ENCODE data around the gene STK32C.

Gene STK32C

DNA sequence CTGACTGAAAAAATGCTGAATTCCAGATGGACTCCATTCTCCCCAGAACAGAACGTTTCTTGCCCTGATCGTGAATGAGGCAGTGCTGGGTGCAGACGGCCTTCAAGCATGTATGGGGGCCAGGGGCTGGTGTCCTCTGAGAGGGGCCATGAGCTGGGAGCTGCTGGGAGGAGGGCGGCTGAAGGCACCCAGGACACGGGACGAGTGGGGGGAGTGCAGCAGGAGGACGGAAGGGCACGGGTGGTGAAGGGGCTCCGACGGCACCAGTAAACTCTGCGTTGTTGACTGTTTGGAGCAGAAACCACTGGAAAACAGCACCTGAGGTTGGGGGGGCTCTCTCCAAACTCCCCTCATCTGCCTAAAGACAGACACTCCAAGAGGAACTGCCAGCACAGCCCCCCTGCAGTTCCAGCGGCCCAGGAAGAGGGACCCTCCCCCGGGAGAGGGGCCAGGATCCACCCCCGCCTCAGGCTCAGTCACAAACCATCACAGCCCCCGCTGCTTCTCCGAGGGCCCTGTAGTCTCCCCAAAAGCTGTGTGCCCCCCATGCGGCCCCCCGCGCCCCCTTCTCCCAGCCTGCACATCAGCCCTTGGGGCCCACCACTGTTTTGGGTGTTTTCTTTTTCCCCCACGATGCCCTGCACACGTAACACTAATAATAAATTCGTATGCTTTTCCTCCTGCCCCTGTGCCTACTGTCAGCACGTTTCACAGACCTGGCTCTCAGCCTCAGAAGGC, 65.5 kb downstream of the STK32C start:
- DNase-seq, result no peak

DNA sequence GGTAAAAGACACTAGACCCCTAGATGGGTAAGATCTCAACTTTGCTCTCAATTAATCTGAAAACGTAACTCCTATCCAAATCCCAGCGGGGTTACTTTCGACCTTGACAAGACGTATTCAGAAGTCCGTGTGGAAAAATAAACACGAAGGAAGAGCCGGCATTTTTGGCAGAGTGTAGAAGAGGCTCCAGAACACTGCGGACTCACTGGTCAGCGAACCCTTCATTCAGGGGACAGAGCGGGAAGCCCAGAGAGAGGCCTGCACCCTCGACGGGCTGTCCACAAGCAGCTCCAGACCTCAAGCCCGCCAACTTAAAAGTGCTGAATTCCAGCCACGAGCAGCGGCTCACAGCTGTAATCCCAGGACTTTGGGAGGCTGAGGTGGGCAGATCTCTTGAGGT, 66.3 kb downstream of the STK32C start:
- no peak for DNase-seq

DNA sequence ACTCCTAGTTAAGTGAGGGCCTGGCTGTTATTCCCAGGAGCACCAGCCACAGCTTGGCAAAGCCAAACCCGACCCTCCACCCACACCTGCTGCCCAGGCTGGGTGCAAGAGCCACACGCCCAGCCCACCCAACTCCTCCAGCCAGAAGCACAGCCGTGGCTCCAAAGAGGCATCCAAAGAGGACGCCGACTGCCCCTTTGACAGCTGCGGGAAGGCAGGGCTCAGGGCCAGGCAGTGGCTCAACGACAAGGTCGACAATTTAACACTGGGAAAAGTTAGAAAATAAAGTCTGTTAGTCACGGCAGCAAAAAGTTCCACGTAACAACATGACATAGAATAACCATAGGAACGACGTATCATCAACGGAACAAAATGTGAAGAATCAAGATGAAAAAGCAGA, 66.7 kb downstream of the STK32C start:
- DNase-seq, result no peak

DNA sequence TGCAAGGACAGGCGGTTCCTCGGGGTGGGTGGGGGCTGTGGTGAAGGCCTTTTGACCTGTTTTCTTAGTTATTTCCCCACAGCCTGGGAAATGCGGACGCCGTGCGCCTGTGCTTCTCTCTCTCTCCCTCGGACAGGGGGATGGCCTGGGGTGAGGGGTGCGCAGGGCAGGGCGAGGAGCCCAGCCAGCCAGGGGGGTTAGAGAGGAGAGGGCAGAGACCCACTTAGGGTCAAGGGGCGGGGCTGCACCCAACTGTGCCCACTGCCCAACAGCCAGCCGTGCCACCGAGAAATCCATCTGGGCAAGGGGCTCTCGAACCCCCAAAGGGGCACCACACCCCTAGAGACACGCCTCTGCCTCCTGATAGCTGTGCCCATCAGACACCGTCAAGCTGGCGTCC, 67.2 kb downstream of the STK32C start:
- DNase-seq, result no peak

DNA sequence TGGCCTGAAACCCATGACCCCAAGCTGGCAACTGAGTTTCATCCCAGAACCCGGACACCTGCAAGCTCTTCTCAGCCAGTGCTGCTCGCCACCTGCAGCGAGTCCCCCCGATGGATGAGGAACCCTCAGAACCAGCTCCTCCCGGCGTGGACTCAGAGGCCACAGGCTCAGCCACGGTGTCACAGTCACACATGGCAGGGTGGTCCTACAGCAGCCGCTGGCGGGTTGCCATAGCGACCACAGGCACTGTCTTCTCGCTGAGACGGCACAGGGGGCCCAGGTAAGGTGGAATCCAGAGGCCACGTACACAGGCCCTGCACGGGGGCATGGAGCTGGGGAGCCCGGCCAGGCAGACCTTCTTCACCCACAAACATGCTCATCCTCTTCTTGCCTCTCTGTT, 67.6 kb downstream of the STK32C start:
- no peak for DNase-seq

DNA sequence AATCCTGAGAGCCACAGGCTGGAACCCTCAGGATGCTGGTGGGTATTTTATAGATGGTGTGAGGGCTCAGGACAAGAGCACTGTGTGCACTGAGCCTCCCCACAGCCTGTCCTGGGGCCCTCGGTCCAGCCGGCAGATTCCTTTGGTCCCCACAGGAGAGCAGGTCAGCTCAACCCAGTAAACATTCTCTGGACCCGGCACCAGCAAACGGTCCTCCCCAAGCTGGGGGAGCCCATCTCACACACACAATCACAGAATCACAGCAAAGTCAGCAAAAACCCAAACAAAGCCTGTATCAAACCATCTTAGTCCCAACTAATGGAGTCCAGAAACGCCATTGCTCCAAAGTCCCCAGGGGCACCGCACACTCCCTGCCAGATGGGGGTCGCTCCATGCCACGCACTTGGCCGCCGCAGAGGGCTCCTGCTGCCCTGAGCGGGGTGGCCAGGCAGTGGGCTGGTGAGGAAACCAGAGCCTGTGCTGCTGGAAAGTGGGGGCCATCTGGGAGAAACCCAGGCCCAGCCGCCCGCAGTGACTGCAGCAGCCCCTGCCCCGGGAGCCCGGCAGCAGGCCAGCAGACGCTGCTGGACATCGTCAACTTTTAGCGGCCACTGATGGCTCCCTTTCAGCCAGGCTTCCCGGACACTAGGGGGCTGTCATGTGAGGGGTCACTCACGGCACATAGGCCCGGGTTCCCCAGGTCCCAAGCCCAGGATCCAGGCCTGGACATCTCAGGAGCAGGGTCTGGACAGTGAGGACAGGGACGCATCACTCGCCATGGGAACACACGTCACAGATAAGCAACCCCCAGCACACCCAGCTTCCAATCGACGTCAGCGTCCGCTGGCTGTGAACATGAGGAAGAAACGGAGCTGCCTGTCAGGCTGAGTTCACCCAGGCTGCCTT, 68.4 kb downstream of the STK32C start:
- no peak for DNase-seq

DNA sequence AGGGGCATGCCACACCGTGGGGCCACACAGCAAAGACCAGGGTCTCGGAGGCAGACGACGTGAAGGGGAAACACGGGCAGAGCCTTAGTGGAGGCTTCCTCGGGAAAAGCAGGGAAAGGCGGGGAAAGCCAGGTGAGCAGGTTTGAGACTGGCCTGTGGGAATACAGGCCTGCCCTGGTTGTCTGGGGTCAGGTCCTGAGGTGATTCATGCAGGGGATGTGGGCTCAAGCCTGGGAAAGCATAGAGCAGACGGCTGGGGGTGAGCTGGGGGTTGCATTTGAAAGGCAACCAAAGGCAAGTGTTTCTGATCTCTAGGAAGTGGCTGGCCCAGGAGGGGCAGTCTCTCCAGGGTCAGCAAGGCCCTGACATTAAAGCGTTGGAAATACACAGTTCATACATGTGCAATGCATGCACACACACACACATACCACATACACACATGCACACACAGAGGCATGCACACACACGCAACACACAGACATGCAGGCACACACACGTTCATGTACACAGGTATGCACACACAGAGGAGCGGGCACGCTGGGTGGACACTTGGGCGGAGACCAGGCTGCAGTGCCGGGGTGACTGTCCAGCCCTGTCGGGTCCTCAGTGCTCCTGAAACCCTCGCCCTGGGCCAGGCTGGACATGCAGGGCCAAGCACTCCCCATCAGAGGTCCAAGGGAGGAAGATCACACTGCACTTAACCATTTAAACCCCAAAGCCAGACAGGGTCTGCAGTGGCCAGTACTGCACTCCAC, 69.2 kb downstream of the STK32C start:
- no peak for DNase-seq

DNA sequence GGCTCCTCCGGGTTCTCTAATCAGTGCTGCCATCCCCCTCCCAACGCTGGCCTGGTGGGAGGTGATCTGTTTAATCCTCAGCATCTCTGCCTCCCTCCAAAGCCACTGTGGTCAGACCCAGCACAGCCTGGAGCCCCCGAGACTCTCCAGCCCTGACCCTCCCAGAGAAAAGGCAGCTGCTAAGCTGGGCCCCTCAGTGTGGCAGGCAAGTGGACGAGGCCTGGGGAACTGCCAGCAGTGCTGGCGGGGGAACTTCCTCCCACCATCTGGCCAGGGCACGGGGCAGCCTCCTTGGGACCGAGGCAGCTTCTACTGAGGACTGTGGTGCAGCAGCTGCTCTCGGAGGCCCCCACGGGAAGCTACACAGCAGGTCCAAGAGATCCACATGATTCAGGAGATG, 69.9 kb downstream of the STK32C start:
- DNase-seq, result no peak

DNA sequence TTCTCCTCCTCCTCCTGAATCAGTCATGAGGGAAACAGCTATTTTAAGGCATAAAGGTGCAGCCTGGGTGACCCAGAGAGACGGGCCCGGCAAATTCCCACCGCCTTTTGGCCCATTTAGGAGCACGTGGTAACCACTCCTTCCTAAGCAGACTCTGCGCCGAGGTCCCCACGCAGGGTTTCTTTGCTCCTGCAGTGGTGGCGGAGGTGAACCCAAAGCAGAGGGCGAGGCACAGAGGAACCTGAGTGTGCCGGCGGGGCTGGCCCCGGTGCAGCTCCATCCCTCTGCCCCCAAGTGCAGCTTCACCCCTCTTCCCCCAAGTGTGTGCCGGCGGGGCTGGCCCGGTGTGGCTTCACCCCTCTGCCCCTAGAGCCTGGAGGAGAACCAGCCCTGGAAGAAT, 70.4 kb downstream of the STK32C start:
- DNase-seq, result no peak

DNA sequence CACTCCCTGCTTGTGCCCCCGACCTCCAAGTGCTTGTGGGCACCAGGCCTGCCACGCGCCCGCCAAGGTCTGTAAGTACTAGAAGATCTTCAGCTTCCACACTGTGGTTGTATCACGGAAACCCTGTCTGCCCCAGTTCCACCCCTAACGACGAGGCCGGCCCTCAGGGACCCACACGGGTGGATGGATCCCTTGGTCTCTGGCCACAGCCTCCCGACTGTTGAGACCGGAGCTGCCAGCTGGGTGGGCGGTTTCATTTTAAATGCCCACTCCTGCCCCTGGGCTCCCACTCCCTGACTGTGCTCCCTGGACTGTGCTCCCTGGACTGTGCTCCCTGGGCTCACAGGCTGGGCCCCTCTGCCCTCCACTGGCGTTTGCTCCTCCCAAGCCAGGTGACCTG, 70.9 kb downstream of the STK32C start:
- no peak for DNase-seq

DNA sequence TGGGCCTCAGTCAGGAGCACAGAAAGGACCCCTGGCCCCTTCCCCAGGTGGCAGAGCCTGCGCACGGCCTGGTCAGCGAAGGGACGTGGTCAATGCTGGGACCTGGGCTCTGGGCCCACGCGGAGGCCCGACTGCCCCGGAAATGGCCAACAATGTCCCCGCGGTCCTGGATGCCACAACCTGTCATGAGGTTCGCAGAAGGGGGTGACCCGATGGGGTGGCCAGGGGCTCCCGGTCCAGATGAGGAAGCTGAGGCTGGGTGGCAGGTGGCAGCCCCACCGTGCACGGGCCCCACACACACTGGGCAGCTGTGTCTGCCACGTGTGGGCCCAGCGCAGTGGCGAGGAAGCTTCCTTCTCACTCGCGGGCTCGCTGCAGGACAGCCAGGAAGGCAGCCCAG, 71.6 kb downstream of the STK32C start:
- DNase-seq, result no peak

DNA sequence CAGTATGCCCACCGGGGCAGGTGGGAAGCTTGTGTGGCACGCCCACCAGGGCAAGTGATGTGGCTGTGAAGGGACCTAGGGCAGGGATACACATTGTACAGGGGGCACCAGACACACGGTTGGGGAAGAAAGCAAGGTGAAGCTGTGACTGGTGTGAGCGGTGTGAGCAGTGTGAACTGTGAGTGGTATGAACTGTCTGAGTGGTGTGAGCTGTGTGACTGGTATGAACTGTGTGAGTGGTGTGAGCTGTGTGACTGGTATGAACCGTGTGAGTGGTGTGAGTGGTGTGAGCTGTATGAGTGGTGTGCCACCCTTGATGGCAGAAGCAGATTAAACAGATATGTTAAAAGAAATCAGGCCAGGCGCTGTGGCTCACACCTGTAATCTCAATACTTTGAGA, 72.9 kb downstream of the STK32C start:
- no peak for DNase-seq

DNA sequence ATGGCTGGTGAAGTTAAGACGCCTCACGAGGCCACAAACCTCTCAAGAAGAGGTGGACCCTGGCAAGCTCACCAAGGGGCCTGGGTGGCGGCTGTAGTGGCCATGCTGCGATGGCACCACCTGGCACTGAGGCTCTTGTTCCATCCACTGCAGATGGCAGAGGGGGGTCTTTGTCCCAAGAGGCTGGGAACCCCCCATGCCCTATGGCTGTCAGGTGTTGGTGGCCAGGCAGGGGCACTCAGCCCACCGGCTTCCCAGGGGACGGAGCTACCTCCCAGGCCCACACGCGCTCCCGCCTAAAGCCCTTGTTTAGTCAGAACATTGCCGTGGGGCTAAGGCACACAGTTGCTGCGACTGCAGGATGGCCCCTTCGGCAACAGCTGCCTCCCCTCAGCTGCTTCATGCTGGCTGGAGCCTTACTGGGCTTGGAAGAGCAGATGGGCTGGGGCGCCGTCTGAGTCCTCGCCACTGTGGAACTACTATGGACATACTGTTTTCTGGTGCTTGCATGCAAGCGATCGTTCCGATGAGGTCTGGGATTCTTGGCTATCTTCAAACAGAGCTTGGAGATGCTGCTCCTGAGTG, 74.2 kb downstream of the STK32C start:
- no peak for DNase-seq

DNA sequence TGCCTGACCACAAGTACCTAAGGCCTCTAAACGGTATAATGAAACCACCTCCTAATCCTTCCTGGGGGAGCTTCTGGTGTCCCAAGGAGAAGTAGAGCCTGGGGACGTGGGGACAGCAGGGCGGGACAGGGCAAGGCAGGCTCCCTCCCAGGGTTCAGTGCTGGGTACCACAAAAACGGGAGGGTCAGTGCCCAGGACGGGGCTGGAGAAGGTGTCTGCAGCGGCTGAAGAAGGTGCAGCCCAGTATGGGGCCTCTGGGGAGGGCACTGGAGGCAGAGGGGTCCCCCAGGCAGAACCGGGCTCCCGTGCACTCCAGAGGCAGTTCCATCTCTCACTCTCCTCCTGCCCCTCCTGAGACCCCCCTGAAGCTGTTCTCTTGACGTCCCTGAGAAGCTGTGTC, 74.8 kb downstream of the STK32C start:
- DNase-seq, result no peak

DNA sequence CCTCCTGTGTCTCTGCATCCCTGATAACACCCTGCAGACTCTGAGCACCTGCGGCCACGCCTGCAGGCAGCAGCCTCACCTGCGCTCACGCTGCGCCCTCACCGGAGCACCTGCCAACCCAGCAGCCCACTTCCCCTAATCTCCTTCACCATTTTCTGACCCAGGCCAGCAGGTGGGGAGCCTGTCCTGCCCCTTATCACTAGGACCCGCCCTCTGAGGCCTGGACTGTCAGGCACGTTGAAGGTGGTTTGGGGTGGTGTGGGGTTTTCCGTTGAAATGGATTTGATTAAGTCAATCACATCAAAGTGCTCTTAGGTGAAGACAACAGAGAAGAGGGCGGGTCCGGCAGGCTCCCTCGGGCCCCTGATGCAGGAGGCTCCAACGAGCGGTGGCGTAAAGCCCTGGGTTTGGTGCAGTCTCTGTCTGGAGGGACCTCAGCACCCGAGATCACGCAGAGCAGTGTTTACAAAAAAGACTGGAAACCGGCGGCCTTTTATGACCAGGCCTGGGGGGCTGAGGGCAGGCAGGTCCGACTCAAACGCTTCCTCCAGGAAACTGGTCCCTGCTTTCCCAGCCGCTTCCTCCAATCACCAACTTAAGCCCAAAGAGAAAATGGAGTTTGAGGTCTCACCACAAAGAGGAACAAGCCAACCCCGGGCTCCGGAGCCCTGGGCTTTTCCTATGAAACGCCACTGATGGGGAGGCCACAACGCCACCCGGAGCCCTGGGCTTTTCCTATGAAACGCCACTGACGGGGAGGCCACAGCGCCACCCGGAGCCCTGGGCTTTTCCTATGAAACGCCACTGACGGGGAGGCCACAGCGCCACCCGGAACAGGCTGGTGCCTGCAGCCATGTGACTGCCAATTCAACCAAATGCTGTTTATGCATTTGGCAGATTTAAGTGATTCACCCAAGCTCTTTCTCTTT, 75.5 kb downstream of the STK32C start:
- DNase-seq, result peak; percentile 24

DNA sequence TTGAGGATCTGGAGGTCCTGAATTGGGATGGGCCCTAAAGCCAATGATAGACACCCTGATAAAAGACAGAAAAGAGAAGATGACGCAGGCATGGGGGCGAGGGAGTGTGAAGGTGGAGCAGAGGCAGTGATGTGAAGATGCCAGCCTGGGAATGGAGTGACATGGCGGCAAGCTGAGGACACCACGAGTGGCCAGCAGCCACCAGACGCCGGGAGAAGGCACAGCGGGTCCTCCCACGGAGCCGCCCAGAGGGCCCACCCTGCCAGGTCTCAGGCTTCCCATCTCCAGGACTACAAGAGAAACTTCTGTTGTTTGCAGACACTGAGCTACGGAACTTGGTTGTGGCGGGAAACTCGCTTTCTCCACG, 76.1 kb downstream of the STK32C start:
- DNase-seq, result no peak

DNA sequence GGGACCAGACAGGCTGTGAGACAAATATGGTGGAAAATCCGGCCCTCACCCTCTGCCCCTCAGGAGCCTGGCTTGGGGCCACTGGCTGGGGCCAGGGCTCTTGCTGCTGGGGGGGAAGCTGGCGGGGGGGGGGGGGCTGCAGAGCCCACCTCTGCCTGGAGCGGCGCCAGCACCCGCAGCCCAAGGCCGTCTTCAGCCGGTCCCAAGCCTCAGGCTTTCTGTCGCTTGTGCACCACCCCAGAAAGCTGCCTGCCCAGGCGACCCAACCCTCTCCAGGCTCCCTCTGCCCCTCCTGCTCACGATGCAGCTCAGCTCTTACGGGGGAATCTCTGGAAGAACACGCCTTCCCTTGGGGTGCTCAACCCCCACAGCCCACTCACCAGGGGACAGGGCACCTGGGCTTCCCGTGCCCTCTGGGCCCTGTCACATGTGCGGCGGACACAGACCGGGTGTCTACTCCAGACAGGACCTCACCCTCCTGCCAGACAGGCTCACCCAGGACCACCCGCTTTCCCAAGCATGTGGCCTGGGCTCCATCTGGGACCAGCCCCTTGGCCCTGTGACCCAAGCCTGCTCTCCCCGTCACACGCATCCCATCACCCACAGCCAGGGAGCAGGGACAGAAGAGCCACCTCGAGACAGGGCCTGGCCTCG, 77.1 kb downstream of the STK32C start:
- no peak for DNase-seq

DNA sequence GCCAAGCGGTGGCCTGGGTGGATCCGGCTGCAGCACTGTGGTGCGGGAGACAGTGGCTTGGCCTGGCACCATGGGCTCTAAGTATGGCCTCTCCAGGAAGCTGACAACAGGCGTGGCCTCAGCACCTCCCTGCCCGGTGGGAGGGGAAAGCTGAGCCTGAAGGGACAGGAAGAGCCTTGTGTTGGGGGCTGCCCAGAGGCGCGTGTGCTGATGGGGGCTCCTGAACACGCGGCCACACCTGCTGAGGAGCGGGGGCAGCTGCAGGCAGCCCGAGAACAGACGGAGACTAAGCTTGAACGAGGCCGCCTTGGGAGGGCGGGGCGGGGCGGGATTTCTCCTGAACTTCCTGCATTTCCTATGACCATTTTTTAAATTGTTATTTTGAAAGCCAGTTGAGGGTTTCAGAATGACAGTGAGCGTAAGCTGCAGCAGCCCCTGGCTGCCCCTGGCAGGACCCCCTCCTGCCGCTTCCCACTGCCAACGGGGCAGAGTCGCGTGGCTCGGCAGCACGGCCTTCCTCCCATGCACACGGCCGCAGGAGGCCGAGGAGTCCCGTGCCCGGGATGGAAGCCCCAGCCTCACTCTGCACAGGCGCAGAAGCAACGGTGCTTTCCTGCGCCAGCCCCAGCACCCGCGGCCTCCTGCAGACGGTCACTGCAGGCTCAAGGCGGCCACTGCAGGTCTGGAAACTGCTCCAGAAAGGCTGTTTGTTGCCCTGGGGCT, 77.8 kb downstream of the STK32C start:
- DNase-seq, result peak; percentile 44

DNA sequence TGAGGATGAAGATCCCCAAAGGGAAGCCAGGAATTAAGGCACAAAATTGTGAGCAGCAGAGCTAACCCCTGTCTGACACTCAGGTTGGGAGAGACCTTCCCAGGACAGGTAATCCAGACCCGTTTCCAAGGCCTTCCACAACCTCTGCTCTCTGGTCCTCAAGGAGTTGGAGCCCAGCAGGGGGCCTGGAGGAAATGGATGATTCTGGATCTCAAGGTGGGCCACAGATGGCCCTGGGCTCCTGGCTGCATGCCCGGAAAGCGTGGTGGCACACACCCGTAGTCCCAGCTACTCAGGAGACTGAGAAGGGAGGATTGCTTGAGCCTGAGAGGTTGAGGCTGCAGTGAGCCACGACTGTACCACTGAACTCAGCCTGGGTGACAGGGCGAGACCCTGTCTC, 78.7 kb downstream of the STK32C start:
- no peak for DNase-seq

DNA sequence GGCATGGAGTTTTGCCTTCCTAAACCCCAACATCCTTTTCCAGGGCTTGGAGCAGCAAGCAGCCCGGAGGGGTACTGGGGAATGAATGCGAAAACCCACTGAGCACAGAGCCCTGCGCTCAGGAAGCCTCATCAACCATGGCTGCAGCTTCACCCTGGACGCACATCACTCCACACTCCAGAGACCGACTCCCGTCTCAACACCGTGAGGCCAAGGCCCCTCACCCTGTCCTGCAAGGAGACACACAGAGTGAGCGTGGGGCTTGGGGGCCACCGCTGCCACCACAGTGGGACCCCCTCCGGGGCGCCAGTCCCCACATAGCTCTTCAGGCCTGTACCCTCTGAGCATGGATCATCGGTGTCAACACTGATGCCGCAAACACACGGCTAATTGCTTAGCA, 79.1 kb downstream of the STK32C start:
- no peak for DNase-seq

DNA sequence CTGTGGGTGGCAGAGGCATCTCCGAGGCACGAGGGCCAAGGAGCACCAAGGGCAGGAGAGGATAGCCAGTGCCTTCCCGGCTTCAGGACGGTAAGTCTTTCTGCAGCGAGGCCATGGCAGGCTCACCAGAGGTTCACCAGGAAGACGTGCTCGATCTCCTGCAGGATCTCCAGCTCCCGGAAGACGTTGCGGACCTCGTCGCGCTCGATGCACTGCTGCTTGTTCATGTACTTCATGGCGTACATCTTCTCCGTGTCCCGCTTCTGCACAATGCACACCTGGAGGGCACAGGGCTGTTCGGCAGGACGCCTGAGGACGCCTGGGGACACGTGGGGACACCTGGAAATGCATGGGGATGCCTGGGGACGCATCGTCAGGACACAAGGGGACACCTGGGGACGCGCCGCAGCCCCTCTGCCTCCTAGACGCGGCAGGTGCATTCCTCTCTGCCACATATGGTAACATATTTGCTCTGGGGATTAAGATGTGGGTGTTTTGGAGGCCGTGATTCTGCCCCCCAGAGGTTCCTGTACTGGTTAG, 79.8 kb downstream of the STK32C start:
- DNase-seq, result no peak

Data from CD4-positive, alpha-beta T cell treated with Interleukin-12 subunit alpha and Interleukin-12 subunit beta, for 1 hour (primary cell).